ENCODE data around the gene DTNBP1.

DTNBP1 gene

GRCh38 chr6:15626878-15627674 is 35.8 kb downstream of the DTNBP1 start:
- H3K27ac ChIP-seq = no peak overlapping the region
- no peaks in the 10 kb centered on the region for H3K36me3 ChIP-seq (ENCODE audit: control insufficient read depth, insufficient read depth, low read length)
- H3K4me1 ChIP-seq = no peaks in the 10 kb centered on the region
- no peaks in the 10 kb centered on the region for H3K9me3 ChIP-seq (ENCODE audit: control insufficient read depth, low read length)
- no peak overlapping the region for H3K4me3 ChIP-seq (ENCODE audit: low read depth, low read length)
- no peaks in the 10 kb centered on the region for H3K27me3 ChIP-seq (ENCODE audit: control insufficient read depth, insufficient read depth, low read length)
- no peak for TF ChIP-seq CTCF (IDR thresholded peaks at IDR 0.05)
- H2AFZ ChIP-seq = no peak overlapping the region
- H3K9ac ChIP-seq = no peak overlapping the region
- H3K4me2 ChIP-seq (ENCODE audit: low read length) = no peak overlapping the region
- H3K79me2 ChIP-seq = no peaks in the 10 kb centered on the region

- no peaks in the 10 kb centered on the region for H3K9me3 ChIP-seq (ENCODE audit: control insufficient read depth, low read length)
- no peak for TF ChIP-seq CTCF (IDR thresholded peaks at IDR 0.05)
- no peak overlapping the region for H3K4me2 ChIP-seq (ENCODE audit: low read length)
- H3K27me3 ChIP-seq (ENCODE audit: control insufficient read depth, insufficient read depth, low read length) = no peaks in the 10 kb centered on the region
- H3K36me3 ChIP-seq (ENCODE audit: control insufficient read depth, insufficient read depth, low read length) = no peaks in the 10 kb centered on the region
- H3K79me2 ChIP-seq = no peaks in the 10 kb centered on the region
- no peak overlapping the region for H3K4me3 ChIP-seq (ENCODE audit: low read depth, low read length)
- no peak overlapping the region for H3K27ac ChIP-seq
- H3K4me1 ChIP-seq = peaks cover 8% of the 10 kb centered on the region
- H3K9ac ChIP-seq = no peak overlapping the region
- H2AFZ ChIP-seq = no peak overlapping the region
Measured at GRCh38 chr6:15626160-15626559, 36.7 kb downstream of the DTNBP1 start.

GRCh38 chr6:15623276-15624116 is 39.3 kb downstream of the DTNBP1 start:
- Histone ChIP-seq H3K79me2 (peaks cover 4% of the 10 kb centered on the region), H3K4me2 (ENCODE audit: low read length) (no peak overlapping the region), H2AFZ (no peak overlapping the region), H3K4me1 (peaks cover 9% of the 10 kb centered on the region), H3K27ac (no peak overlapping the region), H3K4me3 (ENCODE audit: low read depth, low read length) (no peak overlapping the region), H3K9ac (no peak overlapping the region), H3K27me3 (ENCODE audit: control insufficient read depth, insufficient read depth, low read length) (no peaks in the 10 kb centered on the region), H3K9me3 (ENCODE audit: control insufficient read depth, low read length) (no peaks in the 10 kb centered on the region), H3K36me3 (ENCODE audit: control insufficient read depth, insufficient read depth, low read length) (no peaks in the 10 kb centered on the region)
- peak; percentile 75 for TF ChIP-seq CTCF (IDR thresholded peaks at IDR 0.05)

GRCh38 chr6:15622045-15622740 is 40.6 kb downstream of the DTNBP1 start:
- peaks cover 9% of the 10 kb centered on the region for H3K4me1 ChIP-seq
- no peaks in the 10 kb centered on the region for H3K27me3 ChIP-seq (ENCODE audit: control insufficient read depth, insufficient read depth, low read length)
- no peaks in the 10 kb centered on the region for H3K9me3 ChIP-seq (ENCODE audit: control insufficient read depth, low read length)
- no peak for TF ChIP-seq CTCF (IDR thresholded peaks at IDR 0.05)
- H3K27ac ChIP-seq = peak overlapping the region; percentile 29
- H3K4me2 ChIP-seq (ENCODE audit: low read length) = no peak overlapping the region
- H3K79me2 ChIP-seq = peaks cover 17% of the 10 kb centered on the region
- no peaks in the 10 kb centered on the region for H3K36me3 ChIP-seq (ENCODE audit: control insufficient read depth, insufficient read depth, low read length)
- no peak overlapping the region for H3K9ac ChIP-seq
- H2AFZ ChIP-seq = no peak overlapping the region
- no peak overlapping the region for H3K4me3 ChIP-seq (ENCODE audit: low read depth, low read length)
